Measurements from ENCODE around the gene PKP2. TPM values are rescaled to one million over a fixed set of nuclear protein-coding genes. Genes with fewer than 3 reads are reported as not detected.
A peak's percentile ranks its signal among the peaks of the same experiment; 100 is the strongest.

Gene PKP2
- total RNA-seq, 2 donors from 2014 or later = 130 to 187 TPM

DNA sequence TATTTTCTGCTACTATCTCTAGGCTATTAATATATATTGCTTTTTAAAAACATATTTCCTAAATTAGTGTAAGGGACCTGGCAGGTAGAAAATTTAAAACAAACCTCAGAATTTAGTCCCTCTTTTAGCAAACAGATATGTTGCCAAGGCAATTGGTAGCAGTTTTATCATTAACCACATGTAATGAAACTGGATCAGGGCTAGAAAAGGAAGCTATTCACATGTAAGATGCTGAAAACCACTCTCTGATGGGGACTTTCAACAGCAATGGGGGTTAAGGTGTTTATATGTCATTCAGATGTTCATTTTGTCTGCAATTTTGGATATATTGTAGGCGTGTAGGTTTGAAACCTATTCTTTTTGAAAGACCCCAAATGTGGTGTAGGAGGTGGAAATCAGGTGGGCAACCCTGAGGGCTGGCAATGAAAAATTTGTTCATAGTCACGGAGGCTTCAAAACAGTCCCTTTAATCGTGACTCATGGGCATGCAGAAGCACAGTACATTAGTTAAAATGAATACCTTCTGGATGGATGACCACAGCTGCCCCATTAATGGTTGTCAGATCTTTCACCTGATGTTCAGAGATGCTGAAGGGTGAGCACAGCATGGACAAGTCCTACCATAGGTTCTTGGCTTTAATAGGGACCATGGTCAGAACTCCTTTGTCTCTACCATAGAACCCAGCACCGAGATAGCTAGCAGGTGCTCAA lies 5.9 kb upstream of the PKP2 start:
- Histone ChIP-seq H3K27me3 (no peaks in the 10 kb centered on the region), H3K36me3 (no peaks in the 10 kb centered on the region), H3K4me1 (no peaks in the 10 kb centered on the region), H3K27ac (peak overlapping the region; percentile 45), H3K9me3 (no peaks in the 10 kb centered on the region), H3K9ac (ENCODE audit: low read depth in 2 of 2, low read length in 2 of 2) (peak overlapping the region in 1 of 2 donors; percentile 40), H3K4me3 (no peak overlapping the region)
- DNase-seq = no peak
- TF ChIP-seq, protein P1, sequence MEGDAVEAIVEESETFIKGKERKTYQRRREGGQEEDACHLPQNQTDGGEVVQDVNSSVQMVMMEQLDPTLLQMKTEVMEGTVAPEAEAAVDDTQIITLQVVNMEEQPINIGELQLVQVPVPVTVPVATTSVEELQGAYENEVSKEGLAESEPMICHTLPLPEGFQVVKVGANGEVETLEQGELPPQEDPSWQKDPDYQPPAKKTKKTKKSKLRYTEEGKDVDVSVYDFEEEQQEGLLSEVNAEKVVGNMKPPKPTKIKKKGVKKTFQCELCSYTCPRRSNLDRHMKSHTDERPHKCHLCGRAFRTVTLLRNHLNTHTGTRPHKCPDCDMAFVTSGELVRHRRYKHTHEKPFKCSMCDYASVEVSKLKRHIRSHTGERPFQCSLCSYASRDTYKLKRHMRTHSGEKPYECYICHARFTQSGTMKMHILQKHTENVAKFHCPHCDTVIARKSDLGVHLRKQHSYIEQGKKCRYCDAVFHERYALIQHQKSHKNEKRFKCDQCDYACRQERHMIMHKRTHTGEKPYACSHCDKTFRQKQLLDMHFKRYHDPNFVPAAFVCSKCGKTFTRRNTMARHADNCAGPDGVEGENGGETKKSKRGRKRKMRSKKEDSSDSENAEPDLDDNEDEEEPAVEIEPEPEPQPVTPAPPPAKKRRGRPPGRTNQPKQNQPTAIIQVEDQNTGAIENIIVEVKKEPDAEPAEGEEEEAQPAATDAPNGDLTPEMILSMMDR (IDR thresholded peaks at IDR 0.05) = no peak
- intact Hi-C loops (cut with DNase I) = no loop called here

DNA sequence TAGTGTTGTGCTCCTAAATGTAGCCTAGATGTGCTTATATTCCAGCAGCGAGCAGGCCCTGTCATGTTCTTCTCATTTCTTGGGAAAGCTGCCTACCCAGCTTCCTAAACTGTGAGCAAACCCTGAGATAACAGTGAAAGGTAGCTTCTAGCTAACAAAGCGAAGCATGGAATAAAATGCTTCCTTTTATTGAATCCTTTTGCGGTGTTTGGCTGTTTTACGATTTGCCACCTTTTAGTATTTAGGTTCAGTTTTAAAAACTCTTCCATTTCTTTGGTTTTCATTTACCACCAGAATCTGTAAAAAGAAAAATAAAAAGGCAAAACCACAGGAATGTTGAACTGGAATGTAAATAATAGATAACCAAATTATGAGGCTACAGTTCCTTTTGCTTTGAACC lies 5.0 kb upstream of the PKP2 start:
- no peaks in the 10 kb centered on the region for H3K4me1 ChIP-seq

DNA sequence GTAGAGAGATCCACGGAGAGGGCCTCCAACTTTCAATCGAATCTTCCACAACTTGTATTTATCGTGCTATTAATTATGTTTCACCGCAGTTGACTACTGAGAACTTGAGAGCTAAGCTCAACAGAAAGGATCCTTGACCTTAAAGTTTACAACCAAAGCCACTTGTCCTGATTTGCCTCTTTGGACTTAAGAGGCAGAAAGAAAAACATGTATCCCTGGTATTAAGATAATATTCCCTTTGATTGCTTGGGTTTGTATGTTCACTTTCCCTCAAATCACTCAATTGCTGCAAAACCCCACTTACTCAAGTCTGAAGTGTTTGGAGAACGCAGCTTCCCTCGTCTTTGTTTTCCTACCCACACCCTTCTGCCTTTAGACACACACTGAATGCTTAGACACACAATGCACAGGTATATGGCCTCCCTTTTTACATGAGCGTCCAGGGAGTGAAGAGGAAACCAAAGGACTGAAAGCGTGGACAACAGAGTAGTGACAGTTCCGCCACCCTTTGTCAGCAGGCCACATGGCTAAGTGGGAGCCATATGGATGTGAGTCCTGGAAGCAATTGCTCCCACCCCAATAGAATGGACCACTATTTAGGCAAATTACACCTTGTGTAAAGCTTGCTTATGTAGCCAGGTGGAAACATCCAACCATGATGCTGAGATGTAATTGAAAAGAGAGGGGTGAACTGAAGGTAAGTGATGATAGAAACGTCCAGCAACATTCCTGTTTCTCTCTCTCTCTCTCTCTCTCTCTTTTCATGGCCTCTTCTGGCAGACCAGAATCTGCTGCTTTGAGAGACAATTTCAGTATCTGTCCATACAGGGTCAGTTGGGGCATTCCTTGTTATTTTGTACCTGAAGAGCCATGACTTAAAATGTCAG lies 1.4 kb upstream of the PKP2 start:
- no peak for DNase-seq
- H3K4me3 ChIP-seq = peak overlapping the region; percentile 83

More for the DNA sequence above, 5.0 kb upstream of the PKP2 start:
- H3K36me3 ChIP-seq = no peaks in the 10 kb centered on the region
- no peak for DNase-seq
- no peaks in the 10 kb centered on the region for H3K9me3 ChIP-seq
- H3K9ac ChIP-seq (ENCODE audit: low read depth in 2 of 2, low read length in 2 of 2) = peak overlapping the region in 1 of 2 donors; percentile 63
- H3K27ac ChIP-seq = peak overlapping the region; percentile 45
- TF ChIP-seq, protein P1 (IDR thresholded peaks at IDR 0.05) = no peak
- intact Hi-C loops (cut with DNase I) = no loop called here
- H3K27me3 ChIP-seq = no peaks in the 10 kb centered on the region
- H3K4me3 ChIP-seq = no peak overlapping the region

DNA sequence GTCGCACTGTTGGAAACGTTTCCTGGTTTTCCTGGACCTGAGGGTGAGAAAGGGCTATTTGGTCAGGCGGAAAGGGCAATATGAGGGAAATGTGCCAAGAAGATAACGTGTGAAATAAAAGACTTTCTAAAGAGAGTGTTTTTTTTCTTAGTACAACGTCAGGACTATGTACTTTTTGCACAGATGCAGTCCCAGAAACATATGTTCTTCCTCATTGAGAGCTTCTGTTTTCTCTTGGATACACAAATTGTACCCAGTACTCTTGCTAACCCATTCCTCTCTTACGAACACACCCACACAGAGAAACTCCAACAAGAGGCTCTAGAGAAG lies 669 bp upstream of the PKP2 start:
- no peak for DNase-seq
- Histone ChIP-seq H3K9ac (ENCODE audit: low read depth in 2 of 2, low read length in 2 of 2) (peak overlapping the region in 1 of 2 donors; percentile 70), H3K4me3 (peak overlapping the region; percentile 83), H3K36me3 (no peaks in the 10 kb centered on the region), H3K9me3 (no peaks in the 10 kb centered on the region), H3K27me3 (no peaks in the 10 kb centered on the region), H3K4me1 (peaks cover 4% of the 10 kb centered on the region), H3K27ac (peak overlapping the region; percentile 98)
- TF ChIP-seq, protein P1 (IDR thresholded peaks at IDR 0.05) = no peak
- intact Hi-C loops (cut with DNase I) = no loop called here

More for the DNA sequence above, 1.4 kb upstream of the PKP2 start:
- H3K27ac ChIP-seq = peak overlapping the region; percentile 98
- no peaks in the 10 kb centered on the region for H3K9me3 ChIP-seq
- H3K36me3 ChIP-seq = no peaks in the 10 kb centered on the region
- intact Hi-C loops (cut with DNase I) = no loop called here
- H3K27me3 ChIP-seq = no peaks in the 10 kb centered on the region
- H3K4me1 ChIP-seq = peaks cover 2% of the 10 kb centered on the region
- TF ChIP-seq, protein P1 (IDR thresholded peaks at IDR 0.05) = no peak
- H3K9ac ChIP-seq (ENCODE audit: low read depth in 2 of 2, low read length in 2 of 2) = peak overlapping the region; percentile 6 to 70

DNA sequence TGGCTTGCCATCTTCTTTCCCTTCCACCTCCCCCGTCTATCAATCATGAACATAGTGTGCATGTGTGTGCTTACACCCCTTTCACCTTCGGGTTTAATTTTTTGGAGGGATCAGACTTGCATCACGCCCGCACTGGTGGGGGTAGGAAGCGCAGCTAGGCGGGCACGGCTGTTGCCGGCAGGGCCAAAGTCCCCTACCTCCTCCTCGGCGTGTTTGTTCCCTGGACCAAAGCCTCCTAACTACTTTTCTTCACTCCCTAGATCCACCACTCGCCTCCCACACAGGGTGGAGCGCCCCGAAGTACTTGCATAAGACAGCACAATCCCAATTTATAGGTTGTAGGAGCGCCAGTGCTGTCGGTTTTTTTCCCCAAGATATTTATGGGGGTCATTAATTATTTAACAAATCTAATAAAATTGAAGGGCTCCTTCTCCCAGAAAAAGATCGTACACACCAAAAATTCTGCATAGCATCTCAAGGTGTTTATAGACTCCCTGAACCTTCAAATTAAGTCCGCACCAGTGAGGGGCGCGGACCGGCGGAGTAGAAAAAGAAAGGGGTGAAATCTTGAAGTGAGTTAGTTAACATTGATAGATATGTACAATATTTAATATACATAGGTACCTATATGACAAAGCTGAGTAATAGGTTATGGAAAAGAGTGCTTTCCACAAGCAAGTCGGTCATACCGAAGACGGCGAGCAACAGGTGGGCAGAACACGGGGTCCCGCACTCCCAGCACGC lies 717 bp downstream of the PKP2 start:
- Histone ChIP-seq H3K4me3 (peak overlapping the region; percentile 83), H3K36me3 (no peaks in the 10 kb centered on the region), H3K9ac (ENCODE audit: low read depth in 2 of 2, low read length in 2 of 2) (peak overlapping the region; percentile 76 to 92), H3K9me3 (no peaks in the 10 kb centered on the region), H3K27ac (peak overlapping the region; percentile 98), H3K27me3 (no peaks in the 10 kb centered on the region), H3K4me1 (peaks cover 4% of the 10 kb centered on the region)
- intact Hi-C loops (cut with DNase I) = no loop called here
- TF ChIP-seq, protein P1 (IDR thresholded peaks at IDR 0.05) = no peak
- peak; percentile 76 for DNase-seq

All from colonic mucosa (tissue), 4 donors.